Ascending aorta (tissue), 2 donors: Measurements from ENCODE around the gene METTL15. TPM values are rescaled to one million over a fixed set of nuclear protein-coding genes. Genes with fewer than 3 reads are reported as not detected.

Experiments used
- DNase-seq, 2 donors: peaks; one replicate each; pipeline ENCODE4 v3.0.0-alpha.2; 2019; ENCODE audit warnings: low spot score in 2 of 2
- H3K27ac ChIP-seq, 2 donors: fragments of 200-600 bp; sonication (generic); one replicate each; pipeline ENCODE4 v1.5.1; 2016 to 2017; ENCODE audit warnings: mild to moderate bottlenecking in 1 of 2
- H3K27me3 ChIP-seq: fragments of 200-600 bp; sonication (generic); one replicate; pipeline ENCODE4 v1.5.1; 2017
- H3K36me3 ChIP-seq, 2 donors: fragments of 200-600 bp; sonication (generic); one replicate each; pipeline ENCODE4 v1.5.1; 2016
- H3K4me1 ChIP-seq, 2 donors: fragments of 200-600 bp; sonication (generic); one replicate each; pipeline ENCODE4 v1.5.1; 2016 to 2017; ENCODE audit warnings: mild to moderate bottlenecking in 1 of 2
- H3K4me3 ChIP-seq, 2 donors: fragments of 200-600 bp; sonication (generic); one replicate each; pipeline ENCODE4 v1.5.1; 2016 to 2017; ENCODE audit warnings: mild to moderate bottlenecking in 1 of 2
- H3K9me3 ChIP-seq, 2 donors: fragments of 200-600 bp; sonication (generic); one replicate each; pipeline ENCODE4 v1.5.1; 2016
- intact Hi-C: fragments of 100-400 bp; cut with DNase I; formaldehyde crosslinking; loops from one replicate; pipeline ENCODE4 v1.15.1; 2023
- total RNA-seq: library from RNA; depleted of rRNA; stranded (reverse); fragments of >200 nt; gene quantifications from one replicate; pipeline ENCODE4 v1.1.0, GENCODE V29; 2016
- TF ChIP-seq, protein P1 (sequence below), 3 experiments: fragments of 200-600 bp in 2 of 3; fragments of 450-650 bp in 1 of 3; sonication (generic) in 2 of 3; IDR thresholded peaks; one replicate each; pipeline ENCODE4 v1.5.1; 2016 to 2019; ENCODE audit warnings: antibody characterized with exemption in 3 of 3, mild to moderate bottlenecking in 1 of 3, moderate library complexity in 1 of 3

METTL15 gene
- total RNA-seq, 1 donor from 2014 or later, result 0.32 TPM

- Histone ChIP-seq H3K9me3 (peaks cover 0 to 20% of the 10 kb centered on the region in 2 donors), H3K27ac (no peak overlapping the region), H3K4me3 (no peak overlapping the region), H3K27me3 (no peaks in the 10 kb centered on the region), H3K4me1 (peaks cover 0 to 2% of the 10 kb centered on the region in 2 donors), H3K36me3 (peaks cover 0 to 4% of the 10 kb centered on the region in 2 donors)
- DNase-seq, result no peak
- intact Hi-C loops, result no loop called here
- TF ChIP-seq, protein P1, sequence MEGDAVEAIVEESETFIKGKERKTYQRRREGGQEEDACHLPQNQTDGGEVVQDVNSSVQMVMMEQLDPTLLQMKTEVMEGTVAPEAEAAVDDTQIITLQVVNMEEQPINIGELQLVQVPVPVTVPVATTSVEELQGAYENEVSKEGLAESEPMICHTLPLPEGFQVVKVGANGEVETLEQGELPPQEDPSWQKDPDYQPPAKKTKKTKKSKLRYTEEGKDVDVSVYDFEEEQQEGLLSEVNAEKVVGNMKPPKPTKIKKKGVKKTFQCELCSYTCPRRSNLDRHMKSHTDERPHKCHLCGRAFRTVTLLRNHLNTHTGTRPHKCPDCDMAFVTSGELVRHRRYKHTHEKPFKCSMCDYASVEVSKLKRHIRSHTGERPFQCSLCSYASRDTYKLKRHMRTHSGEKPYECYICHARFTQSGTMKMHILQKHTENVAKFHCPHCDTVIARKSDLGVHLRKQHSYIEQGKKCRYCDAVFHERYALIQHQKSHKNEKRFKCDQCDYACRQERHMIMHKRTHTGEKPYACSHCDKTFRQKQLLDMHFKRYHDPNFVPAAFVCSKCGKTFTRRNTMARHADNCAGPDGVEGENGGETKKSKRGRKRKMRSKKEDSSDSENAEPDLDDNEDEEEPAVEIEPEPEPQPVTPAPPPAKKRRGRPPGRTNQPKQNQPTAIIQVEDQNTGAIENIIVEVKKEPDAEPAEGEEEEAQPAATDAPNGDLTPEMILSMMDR (IDR thresholded peaks at IDR 0.05), result no peak
Observed at GRCh38 chr11:28223994-28224393, 115.8 kb downstream of the METTL15 start.

GRCh38 chr11:28227460-28227859, 119.3 kb downstream of the METTL15 start:
- Histone ChIP-seq H3K27me3 (no peaks in the 10 kb centered on the region), H3K36me3 (no peaks in the 10 kb centered on the region), H3K4me3 (no peak overlapping the region), H3K9me3 (no peaks in the 10 kb centered on the region), H3K27ac (peak overlapping the region in 1 of 2 donors; percentile 45), H3K4me1 (peaks cover 0 to 2% of the 10 kb centered on the region in 2 donors)
- DNase-seq, result no peak
- intact Hi-C loops, result no loop called here
- TF ChIP-seq, protein P1 (IDR thresholded peaks at IDR 0.05), result no peak

- no peak for DNase-seq
- TF ChIP-seq, protein P1 (IDR thresholded peaks at IDR 0.05), result no peak
- Histone ChIP-seq H3K27me3 (no peaks in the 10 kb centered on the region), H3K27ac (peak overlapping the region; percentile 45 to 50), H3K9me3 (no peaks in the 10 kb centered on the region), H3K4me1 (peaks cover 0 to 2% of the 10 kb centered on the region in 2 donors), H3K36me3 (no peaks in the 10 kb centered on the region), H3K4me3 (no peak overlapping the region)
- intact Hi-C loops, result no loop called here
Observed at GRCh38 chr11:28228196-28228895, 120.2 kb downstream of the METTL15 start.

DNA sequence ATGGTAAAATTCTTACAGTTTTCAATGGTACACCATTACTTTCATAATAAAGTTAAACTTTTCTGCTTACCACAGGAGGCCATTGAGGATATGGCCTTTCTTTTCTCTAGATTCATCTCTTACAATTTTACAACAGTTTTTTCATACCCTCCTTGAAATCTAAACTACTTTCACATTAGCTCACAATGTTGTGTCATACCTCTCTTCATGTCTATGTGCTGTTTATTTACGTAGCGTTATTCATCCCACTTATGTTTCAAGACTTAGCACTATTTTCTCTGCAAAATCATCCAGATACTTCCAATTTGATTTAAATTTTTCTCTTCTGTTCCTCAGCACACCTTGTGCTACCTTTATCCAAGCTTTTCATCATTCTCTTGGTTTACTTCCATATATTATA, 123.3 kb downstream of the METTL15 start:
- no peaks in the 10 kb centered on the region for H3K9me3 ChIP-seq
- intact Hi-C loops, result no loop called here

DNA sequence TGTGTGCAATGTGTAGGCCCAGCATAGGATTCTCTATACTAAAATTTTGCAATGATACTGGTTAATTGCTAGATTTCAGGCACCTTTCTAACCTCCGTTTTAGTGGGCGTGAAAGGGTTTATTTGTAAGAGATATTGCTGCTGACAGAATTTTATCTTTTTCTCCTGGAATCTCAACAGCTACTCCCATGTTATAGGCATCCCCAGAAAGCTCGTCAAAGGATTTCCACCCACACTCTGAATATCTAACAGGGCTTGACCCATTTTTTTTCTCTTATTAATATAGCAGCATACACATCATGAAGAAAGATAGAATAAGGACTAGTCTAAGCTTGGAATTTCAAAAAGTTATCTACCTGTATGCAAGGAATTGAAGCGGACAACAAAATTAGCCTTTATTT, 124.5 kb downstream of the METTL15 start:
- Histone ChIP-seq H3K4me1 (peaks cover 0 to 2% of the 10 kb centered on the region in 2 donors), H3K36me3 (no peaks in the 10 kb centered on the region), H3K27ac (no peak overlapping the region), H3K4me3 (no peak overlapping the region), H3K9me3 (no peaks in the 10 kb centered on the region), H3K27me3 (no peaks in the 10 kb centered on the region)
- intact Hi-C loops, result no loop called here
- TF ChIP-seq, protein P1 (IDR thresholded peaks at IDR 0.05), result no peak
- DNase-seq, result no peak

More for the DNA sequence above, 123.3 kb downstream of the METTL15 start:
- H3K4me3 ChIP-seq, result no peak overlapping the region
- no peaks in the 10 kb centered on the region for H3K36me3 ChIP-seq
- DNase-seq, result no peak
- no peak overlapping the region for H3K27ac ChIP-seq
- TF ChIP-seq, protein P1 (IDR thresholded peaks at IDR 0.05), result no peak
- H3K27me3 ChIP-seq, result no peaks in the 10 kb centered on the region
- H3K4me1 ChIP-seq, result peaks cover 0 to 2% of the 10 kb centered on the region in 2 donors
